ENCODE results near the gene MAN2A2. TPM values are rescaled to one million over a fixed set of nuclear protein-coding genes. Genes with fewer than 3 reads are reported as not detected.

Gene MAN2A2
- total RNA-seq, 1 experiment from 2014 or later = 31.0 TPM

DNA sequence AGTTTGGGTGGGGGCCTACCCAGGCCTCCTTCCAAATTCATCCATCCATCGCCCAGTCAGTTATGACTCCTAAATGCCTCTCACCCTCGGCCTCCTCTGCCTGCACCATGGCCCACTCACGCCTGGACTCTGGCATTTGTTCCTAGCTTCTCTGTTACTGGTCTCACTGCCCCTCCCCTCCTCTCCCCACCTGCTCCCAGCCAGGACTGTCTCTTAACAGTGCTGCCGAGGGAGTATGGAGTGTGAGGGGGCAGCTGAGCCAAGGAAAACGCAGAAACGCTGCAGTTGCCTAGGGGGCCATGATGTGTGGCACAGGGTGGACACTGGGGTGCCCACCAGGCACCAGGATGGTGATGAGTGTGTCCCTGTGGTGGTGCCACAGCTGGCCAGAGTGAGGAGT is 54.7 kb downstream of the MAN2A2 start:
- POLR2A ChIA-PET = interaction anchor here (0.9 to 2.1 kb wide), 4 partner anchors 9 to 75 kb away, joined by 3 to 10 read pairs (median 4); partner anchors contain the start of gene UNC45A
- Mint-ChIP-seq H3K4me3 (peak overlapping the region; percentile 71), H3K27ac (peak overlapping the region; percentile 28; the same call in 1 of the 2 replicates), H3K9me3 (no peaks in the 10 kb centered on the region), H3K27me3 (ENCODE audit: low read depth) (no peaks in the 10 kb centered on the region), H3K4me1 (peaks cover 16% of the 10 kb centered on the region), H3K36me3 (peaks cover 32% of the 10 kb centered on the region)
- CTCF ChIA-PET = interaction anchor here (0.6 to 6.2 kb wide), 36 partner anchors 11 to 373 kb away, joined by 3 to 264 read pairs (median 7); partner anchors contain the start of genes FES, HDDC3, MAN2A2 and PRC1
- DNase-seq (ENCODE audit: low spot score) (no peak), ATAC-seq (no peak)
- TF ChIP-seq ZNF263 (CRISPR knock-in tag; IDR thresholded peaks at IDR 0.05; ENCODE audit: low read depth) (no peak), CBFB (CRISPR knock-in tag; IDR thresholded peaks at IDR 0.05; ENCODE audit: low read depth) (no peak), USF2 (CRISPR knock-in tag; IDR thresholded peaks at IDR 0.05) (no peak), PRDM15 (CRISPR knock-in tag; IDR thresholded peaks at IDR 0.05) (no peak), ETV6 (CRISPR knock-in tag; IDR thresholded peaks at IDR 0.05) (no peak), HMGXB4 (CRISPR knock-in tag; IDR thresholded peaks at IDR 0.05) (no peak), ZNF396 (CRISPR knock-in tag; IDR thresholded peaks at IDR 0.05; ENCODE audit: borderline replicate concordance) (no peak)
- TF ChIP-seq, protein P1, sequence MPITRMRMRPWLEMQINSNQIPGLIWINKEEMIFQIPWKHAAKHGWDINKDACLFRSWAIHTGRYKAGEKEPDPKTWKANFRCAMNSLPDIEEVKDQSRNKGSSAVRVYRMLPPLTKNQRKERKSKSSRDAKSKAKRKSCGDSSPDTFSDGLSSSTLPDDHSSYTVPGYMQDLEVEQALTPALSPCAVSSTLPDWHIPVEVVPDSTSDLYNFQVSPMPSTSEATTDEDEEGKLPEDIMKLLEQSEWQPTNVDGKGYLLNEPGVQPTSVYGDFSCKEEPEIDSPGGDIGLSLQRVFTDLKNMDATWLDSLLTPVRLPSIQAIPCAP (CRISPR knock-in tag; IDR thresholded peaks at IDR 0.05) = no peak
- TF ChIP-seq, protein P2, sequence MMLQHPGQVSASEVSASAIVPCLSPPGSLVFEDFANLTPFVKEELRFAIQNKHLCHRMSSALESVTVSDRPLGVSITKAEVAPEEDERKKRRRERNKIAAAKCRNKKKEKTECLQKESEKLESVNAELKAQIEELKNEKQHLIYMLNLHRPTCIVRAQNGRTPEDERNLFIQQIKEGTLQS (CRISPR knock-in tag; conservative IDR thresholded peaks at IDR 0.05) = no peak

- Mint-ChIP-seq H3K4me1 (peaks cover 16% of the 10 kb centered on the region), H3K9me3 (no peaks in the 10 kb centered on the region), H3K27ac (no peak overlapping the region), H3K4me3 (no peak overlapping the region), H3K36me3 (peaks cover 39% of the 10 kb centered on the region), H3K27me3 (ENCODE audit: low read depth) (no peaks in the 10 kb centered on the region)
- ATAC-seq = no peak
- DNase-seq (ENCODE audit: low spot score) = no peak
- ChIA-PET POLR2A (no interaction called here), CTCF (interaction anchor here (1.0 to 6.2 kb wide), 4 partner anchors 20 to 288 kb away, joined by 3 to 264 read pairs (median 70); partner anchors contain the start of genes HDDC3 and UNC45A)
- TF ChIP-seq ERG (CRISPR knock-in tag; IDR thresholded peaks at IDR 0.05) (no peak), GABPB1 (CRISPR knock-in tag; IDR thresholded peaks at IDR 0.05) (no peak), E2F5 (CRISPR knock-in tag; IDR thresholded peaks at IDR 0.05) (no peak), TEAD4 (CRISPR knock-in tag; IDR thresholded peaks at IDR 0.05) (no peak), SMAD3 (CRISPR knock-in tag; IDR thresholded peaks at IDR 0.05; ENCODE audit: borderline replicate concordance) (no peak), ZNF416 (CRISPR knock-in tag; IDR thresholded peaks at IDR 0.05) (no peak), RORB (CRISPR knock-in tag; IDR thresholded peaks at IDR 0.05) (no peak), FOXJ3 (CRISPR knock-in tag; IDR thresholded peaks at IDR 0.05; ENCODE audit: borderline replicate concordance) (no peak), TEAD1 (CRISPR knock-in tag; IDR thresholded peaks at IDR 0.05) (no peak), PRRX2 (CRISPR knock-in tag; IDR thresholded peaks at IDR 0.05) (no peak)
- TF ChIP-seq, protein P3, sequence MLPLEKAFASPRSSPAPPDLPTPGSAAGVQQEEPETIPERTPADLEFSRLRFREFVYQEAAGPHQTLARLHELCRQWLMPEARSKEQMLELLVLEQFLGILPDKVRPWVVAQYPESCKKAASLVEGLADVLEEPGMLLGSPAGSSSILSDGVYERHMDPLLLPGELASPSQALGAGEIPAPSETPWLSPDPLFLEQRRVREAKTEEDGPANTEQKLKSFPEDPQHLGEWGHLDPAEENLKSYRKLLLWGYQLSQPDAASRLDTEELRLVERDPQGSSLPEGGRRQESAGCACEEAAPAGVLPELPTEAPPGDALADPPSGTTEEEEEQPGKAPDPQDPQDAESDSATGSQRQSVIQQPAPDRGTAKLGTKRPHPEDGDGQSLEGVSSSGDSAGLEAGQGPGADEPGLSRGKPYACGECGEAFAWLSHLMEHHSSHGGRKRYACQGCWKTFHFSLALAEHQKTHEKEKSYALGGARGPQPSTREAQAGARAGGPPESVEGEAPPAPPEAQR (CRISPR knock-in tag; IDR thresholded peaks at IDR 0.05) = no peak
- TF ChIP-seq, protein P4, sequence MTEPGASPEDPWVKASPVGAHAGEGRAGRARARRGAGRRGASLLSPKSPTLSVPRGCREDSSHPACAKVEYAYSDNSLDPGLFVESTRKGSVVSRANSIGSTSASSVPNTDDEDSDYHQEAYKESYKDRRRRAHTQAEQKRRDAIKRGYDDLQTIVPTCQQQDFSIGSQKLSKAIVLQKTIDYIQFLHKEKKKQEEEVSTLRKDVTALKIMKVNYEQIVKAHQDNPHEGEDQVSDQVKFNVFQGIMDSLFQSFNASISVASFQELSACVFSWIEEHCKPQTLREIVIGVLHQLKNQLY (CRISPR knock-in tag; IDR thresholded peaks at IDR 0.05) = no peak
- TF ChIP-seq, protein P1 (CRISPR knock-in tag; IDR thresholded peaks at IDR 0.05) = no peak
Measured at GRCh38 chr15:90959028-90959595, 56.0 kb downstream of the MAN2A2 start.

Data from WTC11 (cell line).